ENCODE results near the gene B3GAT1. TPM values are rescaled to one million over a fixed set of nuclear protein-coding genes. Genes with fewer than 3 reads are reported as not detected.

B3GAT1 gene
- total RNA-seq, 4 donors from 2014 or later: 0.19 to 0.72 (median 0.55) TPM

DNA sequence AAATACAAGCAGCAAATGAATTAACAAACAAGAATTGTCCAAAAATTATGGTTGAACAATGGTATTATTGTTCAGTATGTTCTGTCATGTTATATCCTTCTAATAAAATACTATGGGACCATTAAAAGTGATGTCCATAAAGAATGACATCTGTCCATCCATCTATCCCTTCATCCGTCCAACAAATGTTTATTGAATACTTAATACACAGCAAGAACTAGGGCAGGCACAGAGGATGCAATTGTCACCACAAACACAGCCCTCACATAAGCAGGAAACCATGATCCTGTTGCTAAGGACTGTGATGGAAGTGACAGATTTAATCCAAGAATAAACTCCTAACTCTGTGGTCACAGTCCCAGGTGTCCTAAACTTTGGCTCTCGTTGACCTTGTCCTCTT is 20.7 kb upstream of the B3GAT1 start:
- no peak for DNase-seq (ENCODE audit: low spot score)
- TF ChIP-seq CTCF (IDR thresholded peaks at IDR 0.05): no peak
- ATAC-seq (ENCODE audit: low FRiP score): no peak

- ATAC-seq (ENCODE audit: low FRiP score): no peak
- no peak for TF ChIP-seq CTCF (IDR thresholded peaks at IDR 0.05)
- no peak for DNase-seq (ENCODE audit: low spot score)
Observed at GRCh38 chr11:134429106-134429505, 17.1 kb upstream of the B3GAT1 start.

- ATAC-seq (ENCODE audit: low FRiP score): no peak
- no peak for DNase-seq (ENCODE audit: low spot score)
- no peak for TF ChIP-seq CTCF (IDR thresholded peaks at IDR 0.05)
Observed at GRCh38 chr11:134425816-134426536, 13.9 kb upstream of the B3GAT1 start.

- ATAC-seq (ENCODE audit: low FRiP score) (no peak), DNase-seq (ENCODE audit: low spot score) (no peak)
- TF ChIP-seq CTCF (IDR thresholded peaks at IDR 0.05): no peak
Observed at GRCh38 chr11:134425413-134425812, 13.4 kb upstream of the B3GAT1 start.

DNA sequence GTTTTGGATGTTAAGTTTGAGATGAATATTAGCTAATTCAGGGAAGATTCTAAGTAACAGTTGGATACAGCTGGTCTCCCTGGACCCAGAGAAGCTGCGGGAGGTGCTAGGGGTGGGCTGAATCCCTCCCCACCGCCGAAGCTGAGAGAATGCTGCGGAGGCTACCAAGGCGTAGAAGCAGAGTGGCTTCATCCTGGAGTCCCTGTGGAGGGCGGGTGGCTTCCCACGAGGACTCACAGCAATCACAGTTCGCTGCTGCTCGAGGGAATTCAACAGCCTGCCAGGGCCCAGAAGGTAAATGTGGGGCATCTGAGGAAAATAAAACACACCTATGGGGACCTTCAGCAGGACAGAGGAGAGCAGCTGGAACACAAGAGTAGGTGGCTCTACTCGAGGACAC is 11.1 kb upstream of the B3GAT1 start:
- DNase-seq (ENCODE audit: low spot score): no peak
- no peak for ATAC-seq (ENCODE audit: low FRiP score)
- no peak for TF ChIP-seq CTCF (IDR thresholded peaks at IDR 0.05)

GRCh38 chr11:134417871-134418840 is 6.1 kb upstream of the B3GAT1 start:
- no peak for DNase-seq (ENCODE audit: low spot score)
- no peak for TF ChIP-seq CTCF (IDR thresholded peaks at IDR 0.05)
- no peak for ATAC-seq (ENCODE audit: low FRiP score)

Data from omental fat pad (tissue), 4 donors.